Thoracic aorta (tissue), 2 donors: ENCODE data around the gene MYLK3. TPM values are rescaled to one million over a fixed set of nuclear protein-coding genes. Genes with fewer than 3 reads are reported as not detected.
"Not testable (repeated sequence)": the region's sequence is repeated elsewhere in the genome, so short reads cannot be mapped to it uniquely, and the experiment has no call there.

Experiments used
- ATAC-seq: fragments of 150-250 bp; one replicate; pipeline ENCODE4 v1.8.0; 2017; ENCODE audit warnings: low read depth; ENCODE audit not compliant: insufficient number of reproducible peaks, low FRiP score
- DNase-seq: peaks from one replicate; pipeline ENCODE4 v3.0.0-alpha.2; 2020; ENCODE audit warnings: low spot score
- H3K27ac ChIP-seq, 2 donors: fragments of 200-600 bp; sonication (generic); 1 replicate in 1 of 2; 2 replicates in 1 of 2; pipeline ENCODE4 v1.5.1; 2016; ENCODE audit warnings: mild to moderate bottlenecking in 2 of 2, moderate library complexity in 2 of 2
- H3K27me3 ChIP-seq: fragments of 200-600 bp; sonication (generic); replicated peaks from 2 replicates; pipeline ENCODE4 v1.6.0; 2016; ENCODE audit warnings: mild to moderate bottlenecking; ENCODE audit not compliant: insufficient read depth
- H3K36me3 ChIP-seq: fragments of 200-600 bp; sonication (generic); one replicate; pipeline ENCODE4 v1.5.1; 2016
- H3K4me1 ChIP-seq, 2 donors: fragments of 200-600 bp; sonication (generic); 1 replicate in 1 of 2; 2 replicates in 1 of 2; pipeline versions ENCODE4 v1.5.1 to v1.6.0; 2016; ENCODE audit warnings: low read depth in 2 of 2, mild to moderate bottlenecking in 1 of 2; ENCODE audit not compliant: control insufficient read depth in 1 of 2
- H3K4me3 ChIP-seq: fragments of 200-600 bp; sonication (generic); 2 replicates; pipeline ENCODE4 v1.5.1; 2016; ENCODE audit warnings: mild to moderate bottlenecking
- H3K9me3 ChIP-seq: fragments of 200-600 bp; sonication (generic); 2 replicates; pipeline ENCODE4 v1.5.1; 2016
- total RNA-seq, 2 donors: library from RNA; depleted of rRNA; stranded (reverse); fragments of >200 nt; gene quantifications; one replicate each; pipeline versions ENCODE4 v1.1.0 to v1.2.3, GENCODE V29; 2016
- TF ChIP-seq, protein P1 (sequence below): fragments of 200-600 bp; sonication (generic); IDR thresholded peaks from one replicate; pipeline ENCODE4 v1.5.1; 2019; ENCODE audit warnings: antibody characterized with exemption

The MYLK3 gene
- total RNA-seq, 2 donors from 2014 or later: 0.14 to 3.0 TPM

DNA sequence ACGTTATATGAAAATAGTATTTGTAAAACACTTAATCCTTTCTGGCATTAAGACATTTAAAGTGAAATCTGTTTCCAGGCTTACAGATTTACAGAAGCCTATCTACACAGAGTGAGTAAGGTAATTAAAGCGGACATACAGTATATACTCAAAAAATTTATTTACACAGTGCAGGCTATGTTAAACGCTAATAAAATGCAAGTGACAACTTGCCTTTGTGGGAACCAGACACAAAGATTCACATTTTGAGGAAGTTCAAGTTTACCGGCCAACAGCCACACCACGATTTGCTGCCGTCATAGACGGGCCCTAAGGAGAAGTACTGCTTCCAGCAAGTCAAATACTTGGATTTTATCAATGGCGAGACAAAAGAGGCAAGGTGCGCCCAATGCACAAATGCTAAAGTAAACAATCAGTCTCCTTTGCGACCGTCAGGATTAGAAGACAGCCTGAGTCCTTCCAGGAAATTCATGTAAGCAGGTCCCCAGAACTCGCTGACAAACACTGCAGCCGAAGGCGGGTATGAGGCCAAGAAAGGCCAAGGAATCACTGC lies 60.0 kb downstream of the MYLK3 start:
- H3K4me1 ChIP-seq: peaks cover 20 to 32% of the 10 kb centered on the region in 2 donors

GRCh38 chr16:46687486-46687885 lies 60.7 kb downstream of the MYLK3 start:
- Histone ChIP-seq H3K27me3 (no peaks in the 10 kb centered on the region), H3K27ac (no peak overlapping the region), H3K36me3 (no peaks in the 10 kb centered on the region), H3K9me3 (no peaks in the 10 kb centered on the region), H3K4me3 (peak overlapping the region; percentile 76), H3K4me1 (peaks cover 20 to 32% of the 10 kb centered on the region in 2 donors)
- DNase-seq (no peak), ATAC-seq (no peak)
- TF ChIP-seq, protein P1, sequence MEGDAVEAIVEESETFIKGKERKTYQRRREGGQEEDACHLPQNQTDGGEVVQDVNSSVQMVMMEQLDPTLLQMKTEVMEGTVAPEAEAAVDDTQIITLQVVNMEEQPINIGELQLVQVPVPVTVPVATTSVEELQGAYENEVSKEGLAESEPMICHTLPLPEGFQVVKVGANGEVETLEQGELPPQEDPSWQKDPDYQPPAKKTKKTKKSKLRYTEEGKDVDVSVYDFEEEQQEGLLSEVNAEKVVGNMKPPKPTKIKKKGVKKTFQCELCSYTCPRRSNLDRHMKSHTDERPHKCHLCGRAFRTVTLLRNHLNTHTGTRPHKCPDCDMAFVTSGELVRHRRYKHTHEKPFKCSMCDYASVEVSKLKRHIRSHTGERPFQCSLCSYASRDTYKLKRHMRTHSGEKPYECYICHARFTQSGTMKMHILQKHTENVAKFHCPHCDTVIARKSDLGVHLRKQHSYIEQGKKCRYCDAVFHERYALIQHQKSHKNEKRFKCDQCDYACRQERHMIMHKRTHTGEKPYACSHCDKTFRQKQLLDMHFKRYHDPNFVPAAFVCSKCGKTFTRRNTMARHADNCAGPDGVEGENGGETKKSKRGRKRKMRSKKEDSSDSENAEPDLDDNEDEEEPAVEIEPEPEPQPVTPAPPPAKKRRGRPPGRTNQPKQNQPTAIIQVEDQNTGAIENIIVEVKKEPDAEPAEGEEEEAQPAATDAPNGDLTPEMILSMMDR: no peak

More for the DNA sequence above, 60.0 kb downstream of the MYLK3 start:
- Histone ChIP-seq H3K27me3 (no peaks in the 10 kb centered on the region), H3K27ac (peak overlapping the region; percentile 95 to 96), H3K9me3 (no peaks in the 10 kb centered on the region), H3K4me3 (peak overlapping the region; percentile 76), H3K36me3 (no peaks in the 10 kb centered on the region)
- DNase-seq (no peak), ATAC-seq (no peak)
- TF ChIP-seq, protein P1: no peak

DNA sequence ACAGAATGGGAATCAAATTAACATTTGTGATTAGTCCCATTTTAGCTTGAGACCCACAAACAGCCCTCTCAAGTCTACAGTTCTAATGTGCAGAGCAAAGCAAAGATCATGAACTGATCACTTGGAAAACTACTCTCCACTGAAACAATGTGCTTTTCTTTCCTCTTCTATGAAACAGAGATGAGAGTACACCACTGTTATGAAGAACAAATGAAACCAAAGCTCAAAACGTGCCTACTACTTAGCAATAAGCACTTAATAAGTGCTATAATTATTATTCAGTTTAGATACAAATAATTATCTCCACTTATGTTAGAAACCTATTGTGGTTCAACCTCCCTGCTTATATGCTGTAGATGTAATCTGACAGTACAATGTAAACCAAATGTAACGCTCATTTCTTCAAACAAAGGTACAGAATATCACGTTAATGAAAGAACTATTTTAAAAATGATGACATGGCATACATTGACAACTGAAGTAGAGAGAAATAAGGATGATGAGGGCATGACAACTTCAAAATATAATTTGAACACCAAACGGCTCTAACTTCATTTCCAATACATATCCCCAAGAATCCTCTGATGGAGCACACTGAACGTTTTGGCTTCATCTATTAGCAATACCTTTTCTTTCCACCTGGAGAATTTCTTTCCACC lies 61.2 kb downstream of the MYLK3 start:
- ATAC-seq: no peak
- no peaks in the 10 kb centered on the region for H3K36me3 ChIP-seq
- H3K27me3 ChIP-seq: no peaks in the 10 kb centered on the region
- peaks cover 20 to 32% of the 10 kb centered on the region in 2 donors for H3K4me1 ChIP-seq
- H3K4me3 ChIP-seq: peak overlapping the region; percentile 76
- H3K27ac ChIP-seq: no peak overlapping the region
- no peak for DNase-seq
- H3K9me3 ChIP-seq: no peaks in the 10 kb centered on the region
- TF ChIP-seq, protein P1: no peak

- H3K4me3 ChIP-seq, H3K27me3 ChIP-seq, H3K9me3 ChIP-seq, H3K27ac ChIP-seq, ATAC-seq, H3K4me1 ChIP-seq, DNase-seq: not testable (repeated sequence)
- peaks cover 12% of the 10 kb centered on the region for H3K36me3 ChIP-seq
Measured at GRCh38 chr16:46681867-46682266, 66.3 kb downstream of the MYLK3 start.

DNA sequence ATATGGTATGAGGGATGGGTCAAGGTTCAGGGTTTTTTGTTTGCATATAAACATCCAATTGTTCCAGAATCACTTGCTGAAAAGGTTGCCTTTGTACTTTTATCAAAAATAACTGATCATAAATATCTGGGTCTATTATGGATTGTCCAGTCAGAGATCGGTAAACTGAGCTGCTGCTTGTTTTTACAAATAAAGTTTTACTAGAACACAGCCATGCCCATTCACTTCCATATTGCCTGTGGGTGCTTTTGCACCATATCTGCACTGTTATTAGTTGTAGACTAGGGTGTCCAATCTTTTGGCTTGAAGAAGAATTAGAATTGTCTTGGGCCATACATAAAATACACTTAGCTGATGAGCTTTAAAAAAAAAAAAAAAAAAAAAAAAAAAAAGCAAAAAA lies 70.2 kb downstream of the MYLK3 start:
- not testable (repeated sequence) for ATAC-seq, DNase-seq, H3K27ac ChIP-seq, H3K4me3 ChIP-seq, H3K27me3 ChIP-seq, H3K9me3 ChIP-seq, H3K4me1 ChIP-seq
- H3K36me3 ChIP-seq: peaks cover 19% of the 10 kb centered on the region

- no peak for ATAC-seq
- H3K9me3 ChIP-seq: no peaks in the 10 kb centered on the region
- no peaks in the 10 kb centered on the region for H3K27me3 ChIP-seq
- no peak for DNase-seq
- H3K4me3 ChIP-seq: no peak overlapping the region
- TF ChIP-seq, protein P1: peak; percentile 61
- H3K4me1 ChIP-seq: no peaks in the 10 kb centered on the region
- peaks cover 25% of the 10 kb centered on the region for H3K36me3 ChIP-seq
- no peak overlapping the region for H3K27ac ChIP-seq
Measured at GRCh38 chr16:46673320-46674013, 74.7 kb downstream of the MYLK3 start.
